ENCODE measurements around the gene YBX3.

Gene YBX3

GRCh38 chr12:10721651-10722501 is 1.2 kb downstream of the YBX3 start:
- DNase-seq (peak; percentile 72), ATAC-seq (peak; percentile 66)

- ATAC-seq (no peak), DNase-seq (no peak)
These were observed 2.0 kb downstream of the YBX3 start for GRCh38 chr12:10720974-10721650.

GRCh38 chr12:10719482-10719881 is 3.6 kb downstream of the YBX3 start:
- no peak for ATAC-seq
- DNase-seq = no peak

DNA sequence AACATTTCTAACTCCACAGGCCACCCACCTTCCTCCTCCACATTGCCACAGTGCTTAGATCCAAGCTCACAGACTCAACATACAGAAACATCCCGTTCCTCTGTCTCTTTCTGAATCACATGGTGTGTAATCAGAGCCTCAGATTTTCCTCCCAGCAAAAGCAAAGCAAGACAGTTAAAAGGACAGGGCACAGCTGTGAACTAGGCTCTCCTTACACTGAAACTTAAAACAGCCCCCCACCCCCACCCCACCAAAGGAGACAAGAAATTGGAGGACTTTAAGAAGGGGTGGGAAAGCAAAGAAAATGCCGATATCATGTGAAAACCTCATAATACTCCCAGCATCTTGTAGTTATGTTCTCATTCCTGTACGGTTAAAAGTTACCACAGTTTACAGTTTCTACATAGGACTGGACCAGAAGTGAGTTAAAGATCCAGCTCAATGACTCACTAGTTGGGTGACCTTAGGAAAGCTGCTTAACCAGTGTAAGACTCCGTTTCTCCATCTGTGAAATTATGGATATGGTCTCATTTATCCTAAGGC is 4.8 kb downstream of the YBX3 start:
- ATAC-seq (no peak), DNase-seq (no peak)

DNA sequence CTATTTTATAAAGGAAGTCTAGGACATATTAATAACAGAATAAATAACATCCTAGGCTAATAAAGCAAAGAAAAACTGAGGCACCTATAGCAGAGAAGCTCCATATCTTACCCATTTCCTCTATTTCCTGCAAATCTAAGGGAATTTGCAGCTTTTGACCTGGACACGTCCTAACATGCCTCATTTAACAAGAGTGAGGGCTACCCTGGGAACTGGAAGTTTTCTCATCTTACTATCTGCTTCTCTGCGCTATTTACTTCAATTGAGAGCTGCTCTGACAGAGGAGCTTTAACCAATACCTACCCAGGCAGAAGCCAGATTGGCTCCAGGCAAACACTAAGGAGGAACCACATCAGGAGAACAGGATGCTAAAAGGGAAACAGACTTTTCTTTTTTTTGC is 5.7 kb downstream of the YBX3 start:
- no peak for ATAC-seq

DNA sequence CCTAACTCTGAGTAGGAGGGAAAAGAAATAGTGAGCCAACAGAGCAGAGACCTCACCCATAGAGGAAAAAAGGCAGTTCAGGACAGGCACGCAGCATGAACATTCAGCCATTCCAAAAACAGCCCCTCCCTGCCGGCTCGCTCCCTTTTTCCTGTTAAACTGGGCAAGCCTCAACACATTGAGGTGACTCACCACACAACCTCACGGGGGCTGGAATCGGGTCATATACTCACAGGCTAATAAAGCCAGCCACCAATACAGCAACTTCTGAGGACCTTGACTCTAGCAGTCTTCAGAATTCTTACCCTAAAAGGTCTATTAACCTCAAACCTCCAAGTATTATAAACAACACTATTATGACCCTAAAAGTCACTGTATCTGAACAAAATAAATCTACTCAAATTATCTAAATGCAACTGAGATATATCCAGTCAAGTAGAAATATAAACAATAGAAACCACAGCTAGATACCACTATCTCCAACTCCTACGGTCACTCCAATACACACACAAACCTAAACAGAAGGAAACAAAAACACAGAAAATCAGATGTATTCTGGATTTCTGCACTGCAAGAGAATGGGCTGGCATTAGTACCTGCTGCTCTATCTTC is 6.3 kb downstream of the YBX3 start:
- DNase-seq = no peak
- ATAC-seq = no peak

More for the DNA sequence above, 5.7 kb downstream of the YBX3 start:
- DNase-seq = no peak

GRCh38 chr12:10716277-10716676 is 6.8 kb downstream of the YBX3 start:
- DNase-seq (no peak), ATAC-seq (no peak)

DNA sequence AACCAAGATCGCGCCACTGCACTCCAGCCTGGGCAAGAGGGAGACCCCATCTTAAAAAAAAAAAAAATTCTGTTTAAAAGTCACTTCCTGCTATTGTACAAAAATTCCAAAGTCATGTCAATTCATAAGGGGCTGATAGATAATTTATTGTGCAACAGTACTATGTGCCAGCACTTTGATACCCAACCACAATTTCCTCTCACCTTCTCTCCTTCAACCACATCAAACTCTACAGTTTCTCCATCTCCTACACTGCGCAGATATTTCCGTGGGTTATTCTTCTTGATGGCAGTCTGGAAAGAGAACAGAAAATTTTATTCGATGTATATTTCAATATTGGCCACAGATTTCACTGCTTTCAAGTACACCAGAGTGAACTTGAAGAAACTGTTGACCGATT is 7.6 kb downstream of the YBX3 start:
- DNase-seq = no peak
- ATAC-seq = peak; percentile 83

GRCh38 chr12:10709808-10710207 is 13.3 kb downstream of the YBX3 start:
- DNase-seq = no peak
- ATAC-seq = no peak

DNA sequence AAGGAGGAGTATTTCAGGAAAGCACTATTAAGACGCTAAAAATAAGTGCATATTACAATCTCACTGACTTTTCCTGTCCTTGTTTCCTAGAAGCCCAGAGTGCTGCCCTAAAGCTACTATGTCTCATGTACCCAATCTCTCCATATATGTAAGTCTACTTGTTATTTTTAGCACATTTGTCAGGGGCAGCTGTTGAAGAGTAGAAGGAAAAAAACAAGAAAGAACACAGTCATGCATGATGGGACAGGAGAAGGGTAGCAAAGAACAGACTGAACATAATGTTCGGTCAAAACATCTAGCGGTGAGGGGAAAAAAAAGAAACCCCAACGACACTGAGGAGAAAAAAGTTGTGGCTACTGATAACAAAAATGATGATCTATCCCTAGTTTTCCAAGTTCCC is 14.3 kb downstream of the YBX3 start:
- no peak for ATAC-seq
- no peak for DNase-seq

GRCh38 chr12:10705655-10706054 is 17.5 kb downstream of the YBX3 start:
- no peak for DNase-seq
- no peak for ATAC-seq

- ATAC-seq (no peak), DNase-seq (no peak)
These were observed 21.3 kb downstream of the YBX3 start for GRCh38 chr12:10701843-10702242.

DNA sequence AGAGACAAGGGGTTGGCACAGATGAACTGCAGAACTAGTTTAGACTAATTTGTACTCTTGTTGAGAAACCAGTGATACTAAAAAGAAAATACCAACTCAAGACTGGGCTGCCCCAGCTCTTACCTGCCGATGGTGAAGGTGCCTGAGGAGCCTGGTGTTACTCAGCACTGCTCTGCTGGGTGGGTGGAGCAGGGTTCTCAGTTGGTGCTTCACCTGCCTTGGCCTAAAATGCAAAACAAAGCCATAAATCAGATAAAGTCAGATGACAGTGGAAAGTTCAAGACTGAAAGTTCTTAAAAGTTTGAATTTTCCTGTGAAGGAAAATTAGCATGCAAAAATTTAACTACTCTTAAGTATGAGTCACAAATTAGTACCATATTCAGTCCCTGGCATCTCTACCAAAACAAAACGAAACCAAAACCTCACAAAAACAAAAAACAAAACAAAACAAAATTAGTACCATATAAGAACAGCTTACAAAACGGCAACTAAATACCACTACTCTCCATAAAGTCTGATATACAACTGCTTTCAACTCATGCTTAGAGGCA is 21.9 kb downstream of the YBX3 start:
- DNase-seq (peak; percentile 28), ATAC-seq (peak; percentile 92)

DNA sequence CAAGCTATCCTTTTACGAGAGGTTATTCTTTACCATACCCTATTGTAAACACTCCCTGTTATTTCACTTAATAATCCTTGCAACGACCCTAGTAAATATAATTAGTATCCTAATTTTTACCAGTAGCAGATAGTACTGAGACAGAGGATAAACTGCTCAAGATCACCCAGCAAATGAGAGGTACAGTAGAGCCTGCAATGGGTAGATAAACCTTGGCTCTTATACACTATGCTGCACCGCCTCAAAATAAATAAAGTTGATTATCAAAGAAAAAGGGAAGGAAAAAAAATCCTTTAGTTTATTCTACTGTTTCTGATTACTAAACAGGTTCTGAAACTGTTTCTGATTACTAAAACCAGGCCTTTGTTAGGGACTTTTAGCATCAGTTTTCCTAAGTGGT is 22.5 kb downstream of the YBX3 start:
- DNase-seq (no peak), ATAC-seq (no peak)

DNA sequence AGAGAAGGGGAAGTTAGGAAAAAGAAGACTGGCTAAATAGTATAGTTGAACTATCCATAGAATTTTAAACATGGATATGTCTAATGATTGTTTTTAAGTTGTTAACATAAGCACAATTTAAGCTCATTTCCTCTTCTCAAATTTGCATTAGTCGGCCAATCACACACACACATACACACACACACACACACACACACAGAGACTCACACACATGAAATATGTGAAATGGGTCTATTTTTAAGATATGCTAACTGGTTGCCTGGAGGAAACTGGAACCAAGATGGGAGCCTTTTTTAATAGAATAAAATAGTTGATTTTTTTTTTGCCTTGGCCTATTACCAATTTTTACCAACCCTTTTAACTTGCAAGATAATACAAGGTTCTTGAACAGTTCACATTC is 25.3 kb downstream of the YBX3 start:
- ATAC-seq (no peak), DNase-seq (no peak)

DNA sequence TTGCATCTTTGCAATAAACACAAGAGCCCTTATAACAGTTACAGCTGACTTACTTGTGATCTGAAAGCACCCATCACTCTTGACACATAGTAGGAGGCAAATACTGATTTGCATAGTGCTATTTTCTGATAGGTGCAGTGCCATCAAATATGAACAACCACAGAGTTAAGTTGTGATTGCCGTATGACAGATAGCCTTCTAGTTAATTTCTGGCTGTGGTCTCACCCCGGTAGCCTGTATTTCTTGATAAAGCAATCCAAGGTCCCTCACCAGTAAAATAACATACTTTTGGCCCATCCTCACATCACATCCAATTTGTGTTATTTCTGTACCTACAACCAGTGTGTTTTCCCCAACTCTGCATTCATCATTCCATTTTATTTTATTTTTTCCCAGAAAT is 26.0 kb downstream of the YBX3 start:
- no peak for ATAC-seq

GRCh38 chr12:10690906-10691305 is 32.2 kb downstream of the YBX3 start:
- no peak for DNase-seq
- no peak for ATAC-seq

More for the DNA sequence above, 26.0 kb downstream of the YBX3 start:
- no peak for DNase-seq

DNA sequence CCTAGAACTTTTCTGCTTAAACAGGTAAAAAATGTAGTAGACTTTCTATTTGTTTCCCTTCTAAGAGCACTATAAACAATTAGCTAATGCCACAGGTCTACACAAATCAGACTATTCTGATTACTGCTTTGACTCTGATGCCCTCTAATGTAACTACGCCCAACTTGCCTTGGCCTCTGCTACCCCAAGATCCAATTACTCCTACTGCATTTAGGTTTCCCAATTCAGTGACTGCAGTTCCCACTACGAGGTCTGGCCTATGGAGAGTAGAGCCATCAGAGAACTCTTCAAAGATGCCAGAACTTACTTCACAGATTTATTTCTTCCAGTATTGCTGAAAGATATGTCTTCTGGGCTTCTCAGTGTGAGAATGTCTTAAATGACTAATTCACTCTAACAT is 34.0 kb downstream of the YBX3 start:
- no peak for DNase-seq
- no peak for ATAC-seq

- ATAC-seq (no peak), DNase-seq (no peak)
These were observed 35.1 kb downstream of the YBX3 start for GRCh38 chr12:10688042-10688441.

GRCh38 chr12:10673659-10674384 is 49.3 kb downstream of the YBX3 start, which contains the start of gene STYK1:
Gene STYK1 (minus strand): TSS chr12:10674052. CDS start chr12:10634618, 39,434 bp downstream.
- DNase-seq (peak; percentile 80), ATAC-seq (peak; percentile 77)

DNA sequence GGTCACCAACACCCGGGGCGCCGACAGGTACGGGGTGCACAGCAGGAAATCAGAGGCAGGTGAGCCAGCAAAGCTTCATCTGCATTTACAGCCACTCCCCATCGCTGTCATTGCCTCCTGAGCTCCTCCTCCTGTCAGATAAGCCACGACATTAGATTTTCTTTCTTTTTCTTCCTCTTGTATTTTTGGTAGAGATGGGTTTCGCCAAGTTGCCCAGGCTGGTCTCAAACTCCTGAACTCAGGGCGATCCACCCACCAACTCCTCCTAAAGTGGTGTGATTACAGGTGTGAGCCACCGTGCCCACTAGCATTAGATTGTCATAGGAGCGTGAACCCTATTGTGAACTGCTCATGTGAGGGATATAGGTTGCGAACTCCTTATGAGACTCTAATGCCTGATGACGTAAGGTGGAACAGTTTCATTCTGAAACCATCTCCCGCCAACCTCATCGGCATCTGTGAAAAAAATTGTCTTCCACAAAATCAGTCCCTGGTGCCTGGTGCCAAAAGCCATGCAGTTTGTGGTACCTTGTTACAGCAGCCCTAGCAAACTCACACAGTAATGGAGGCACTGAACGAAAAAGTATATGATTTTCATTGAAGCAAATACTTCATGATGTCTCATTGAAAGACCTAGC is 50.8 kb downstream of the YBX3 start:
- ATAC-seq (no peak), DNase-seq (no peak)

Measured in stimulated activated naive CD8-positive, alpha-beta T cell treated with anti-CD3 and anti-CD28 coated beads, Interleukin-15, Interleukin-2, amounts not matched to agents 100 U/mL and 50 U/mL, for 24 hours (primary cell).